B cell (primary cell): Measurements from ENCODE around the gene MBTD1. TPM values are rescaled to one million over a fixed set of nuclear protein-coding genes. Genes with fewer than 3 reads are reported as not detected.

Experiments used
- ATAC-seq: fragments of 200-7000 bp; cut with Tn5 transposase; one replicate; pipeline ENCODE4 v1.10.0; 2021; ENCODE audit warnings: low read depth, mild to moderate bottlenecking, moderate number of reproducible peaks, moderate library complexity
- CTCF ChIA-PET: fragments of 350-600 bp; sonication (Branson Sonifier 250); formaldehyde crosslinking; loops from one replicate; lab custom pipeline; 2021; ENCODE audit warnings: antibody characterized with exemption, inconsistent platforms; lab: Charles Lee
- POLR2A ChIA-PET: fragments of 350-600 bp; sonication (Branson Sonifier 250); formaldehyde crosslinking; loops from one replicate; lab custom pipeline; 2021; ENCODE audit warnings: antibody characterized with exemption; lab: Charles Lee
- DNase-seq: peaks from one replicate; pipeline ENCODE4 v3.0.0; 2013
- H2AFZ ChIP-seq: 2 replicates; pipeline ENCODE4 v1.6.1; 2012; ENCODE audit warnings: mild to moderate bottlenecking, low read depth, low read length; ENCODE audit not compliant: insufficient read depth, poor library complexity, severe bottlenecking
- H3K27ac ChIP-seq, 2 donors: 1 replicate in 1 of 2; 2 replicates in 1 of 2; pipeline ENCODE4 v1.5.1; 2012 to 2013; ENCODE audit warnings: low read length in 2 of 2, mild to moderate bottlenecking in 2 of 2, moderate library complexity in 1 of 2
- H3K27me3 ChIP-seq, 4 experiments: fragments of 200-600 bp in 1 of 4; sonication (generic) in 1 of 4; replicated peaks in 1 of 4; 1 replicate in 2 of 4; 2 replicates in 2 of 4; pipeline versions ENCODE4 v1.6.1 to v1.7.0; 2013 to 2016; ENCODE audit warnings: low read length in 3 of 4, mild to moderate bottlenecking in 2 of 4, mixed read lengths in 1 of 4, moderate library complexity in 1 of 4; ENCODE audit not compliant: insufficient read depth in 4 of 4, control insufficient read depth in 3 of 4; ENCODE audit errors: control extremely low read depth in 1 of 4
- H3K36me3 ChIP-seq, 2 experiments: replicated peaks in 1 of 2; 1 replicate in 1 of 2; 2 replicates in 1 of 2; pipeline versions ENCODE4 v1.6.1 to v1.7.1; 2013; ENCODE audit warnings: low read length in 1 of 2; ENCODE audit not compliant: insufficient read depth in 2 of 2, control insufficient read depth in 1 of 2; ENCODE audit errors: control extremely low read depth in 1 of 2, extremely low read depth in 1 of 2
- H3K4me1 ChIP-seq, 2 donors: fragments of 200-600 bp in 1 of 2; sonication (generic) in 1 of 2; 1 replicate in 1 of 2; 2 replicates in 1 of 2; pipeline versions ENCODE4 v1.5.1 to v1.6.1; 2013 to 2017; ENCODE audit warnings: low read length in 2 of 2; ENCODE audit not compliant: control insufficient read depth in 2 of 2, insufficient read depth in 2 of 2
- H3K4me2 ChIP-seq: replicated peaks from 2 replicates; pipeline ENCODE3; 2012; ENCODE audit warnings: mild to moderate bottlenecking, low read depth, low read length; ENCODE audit not compliant: poor library complexity, severe bottlenecking
- H3K4me3 ChIP-seq, 5 experiments: fragments of 200-600 bp in 1 of 5; sonication (generic) in 1 of 5; 1 replicate in 3 of 5; 2 replicates in 2 of 5; pipeline versions ENCODE4 v1.5.1 to v1.7.0; 2011 to 2016; ENCODE audit warnings: low read length in 4 of 5, mild to moderate bottlenecking in 4 of 5, low read depth in 2 of 5, control low read depth in 1 of 5, moderate library complexity in 1 of 5; ENCODE audit not compliant: insufficient read depth in 1 of 5; ENCODE audit errors: control extremely low read depth in 1 of 5, extremely low read depth in 1 of 5
- H3K79me2 ChIP-seq: fragments of 200-600 bp; sonication (generic); one replicate; pipeline ENCODE4 v1.6.0; 2016; ENCODE audit warnings: low read length; ENCODE audit not compliant: control insufficient read depth, insufficient read depth
- H3K9ac ChIP-seq: fragments of 200-600 bp; sonication (generic); 2 replicates; pipeline ENCODE4 v1.6.1; 2017; ENCODE audit warnings: mild to moderate bottlenecking, low read length, moderate library complexity
- H3K9me3 ChIP-seq, 3 donors: one replicate each; pipeline versions ENCODE4 v1.6.1 to v1.7.1; 2013; ENCODE audit warnings: low read length in 2 of 3; ENCODE audit not compliant: control insufficient read depth in 2 of 3, insufficient read depth in 1 of 3; ENCODE audit errors: control extremely low read depth in 1 of 3
- H4K20me1 ChIP-seq: 2 replicates; pipeline ENCODE4 v1.6.0; 2012; ENCODE audit warnings: mild to moderate bottlenecking, low read length; ENCODE audit not compliant: insufficient read depth, control insufficient read depth, poor library complexity, severe bottlenecking
- H3K27ac Mint-ChIP-seq: one replicate; pipeline ENCODE4 v1.8.0; 2021; ENCODE audit warnings: mixed read lengths
- H3K27me3 Mint-ChIP-seq: one replicate; pipeline ENCODE4 v1.8.0; 2021; ENCODE audit warnings: mixed read lengths
- H3K4me1 Mint-ChIP-seq: one replicate; pipeline ENCODE4 v1.8.0; 2021; ENCODE audit warnings: mixed read lengths
- H3K4me3 Mint-ChIP-seq: one replicate; pipeline ENCODE4 v1.8.0; 2021; ENCODE audit warnings: mixed read lengths
- H3K9me3 Mint-ChIP-seq: one replicate; pipeline ENCODE4 v1.8.0; 2022; ENCODE audit warnings: mixed read lengths; ENCODE audit not compliant: insufficient read depth
- EZH2 ChIP-seq: IDR thresholded peaks from 2 replicates; pipeline ENCODE4 v1.6.1; 2012; ENCODE audit warnings: borderline replicate concordance, low read depth, mild to moderate bottlenecking, moderate library complexity, low read length; ENCODE audit not compliant: insufficient read depth, poor library complexity, severe bottlenecking
- WGBS: methylation state at CpG from one replicate; pipeline ENCODE4 v1.1.5; 2013; ENCODE audit warnings: missing lambda C conversion rate; ENCODE audit not compliant: insufficient coverage; 5-methylcytosine and 5-hydroxymethylcytosine counted together
- intact Hi-C: fragments of 100-400 bp; cut with micrococcal nuclease; formaldehyde crosslinking; loops from one replicate; pipeline ENCODE4 v1.10.0; 2022
- polyA plus RNA-seq: library from polyadenylated mRNA; depleted of rRNA; stranded (reverse); fragments of >200 nt; gene quantifications from 2 replicates; pipeline ENCODE4 v1.2.3, GENCODE V29; 2012
- total RNA-seq, 2 donors: library from RNA; stranded (reverse); fragments of 120-200 nt in 1 of 2; gene quantifications; 1 replicate in 1 of 2; 2 replicates in 1 of 2; pipeline versions ENCODE4 v1.2.3 to v1.2.4, GENCODE V29; 2013 to 2022
- TF ChIP-seq, protein P1 (sequence below): fragments of 200-600 bp; IDR thresholded peaks from one replicate; pipeline ENCODE4 v1.8.0; 2022; ENCODE audit warnings: antibody characterized with exemption, mild to moderate bottlenecking

MBTD1 gene
- total and polyA plus RNA-seq, 2 donors (not counting 1 experiment from before 2014, with no cell fraction given): 9.6 to 39.7 TPM

DNA sequence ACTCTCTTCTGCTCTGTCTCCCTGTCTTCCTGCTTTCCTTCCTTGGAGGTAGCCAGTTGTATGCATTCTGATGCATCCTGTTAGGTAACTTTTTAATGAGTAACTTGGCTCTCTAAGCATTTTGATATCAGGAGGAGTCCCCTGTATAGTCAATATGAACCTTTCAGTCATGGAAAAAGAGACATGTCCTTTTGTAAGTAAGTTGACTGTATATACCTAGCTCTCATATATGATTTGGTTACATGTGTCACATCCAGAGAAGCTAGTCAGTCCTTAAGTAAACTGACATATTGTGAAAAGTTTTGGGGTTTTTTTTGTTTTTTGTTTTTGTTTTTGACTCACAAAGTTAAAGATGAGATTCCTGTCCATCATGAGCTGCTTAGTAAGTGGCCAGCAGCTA is 19.3 kb upstream of the MBTD1 start:
- Mint-ChIP-seq H3K4me3 (no peak overlapping the region), H3K4me1 (no peaks in the 10 kb centered on the region), H3K27ac (no peak overlapping the region), H3K9me3 (no peaks in the 10 kb centered on the region), H3K27me3 (no peaks in the 10 kb centered on the region)
- no peak overlapping the region for H3K27ac ChIP-seq
- no peak for TF ChIP-seq EZH2
- no peak overlapping the region for H3K9ac ChIP-seq
- no peaks in the 10 kb centered on the region for H3K9me3 ChIP-seq
- H3K36me3 ChIP-seq: peaks cover 0 to 73% of the 10 kb centered on the region in 2 experiments
- CTCF ChIA-PET: no interaction called here
- H3K27me3 ChIP-seq: no peaks in the 10 kb centered on the region
- no peak overlapping the region for H3K4me3 ChIP-seq
- DNase-seq: no peak
- intact Hi-C loops: no loop called here
- no peaks in the 10 kb centered on the region for H3K4me1 ChIP-seq
- peaks cover 2% of the 10 kb centered on the region for H3K79me2 ChIP-seq
- no peak overlapping the region for H3K4me2 ChIP-seq
- H2AFZ ChIP-seq: no peak overlapping the region
- H4K20me1 ChIP-seq: peaks cover 5% of the 10 kb centered on the region
- no peak for ATAC-seq
- POLR2A ChIA-PET: no interaction called here

DNA sequence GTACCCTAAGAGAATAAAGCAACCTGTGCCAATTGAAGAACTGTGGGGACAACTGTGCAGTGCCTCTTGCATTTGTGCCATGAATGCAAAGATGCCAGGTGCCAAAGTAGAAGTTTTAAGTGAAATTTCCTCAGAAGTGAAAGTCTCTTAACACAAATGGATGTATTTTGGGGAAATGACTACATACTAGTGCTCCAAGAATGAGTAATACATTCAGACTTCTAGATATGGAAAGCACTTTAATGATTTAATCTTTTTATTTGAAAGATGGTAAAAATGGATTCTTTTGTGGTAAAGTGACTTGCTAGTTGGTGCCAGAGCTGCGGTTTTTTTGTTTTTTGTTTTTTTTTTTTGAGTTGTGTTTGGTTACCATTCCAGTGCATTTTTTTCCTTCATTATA is 15.5 kb upstream of the MBTD1 start:
- no CpG with 5 or more reads among the region's 1 CpG for WGBS
- H2AFZ ChIP-seq: no peak overlapping the region
- H3K4me2 ChIP-seq: no peak overlapping the region
- Mint-ChIP-seq H3K4me3 (no peak overlapping the region), H3K27ac (no peak overlapping the region), H3K27me3 (no peaks in the 10 kb centered on the region), H3K9me3 (no peaks in the 10 kb centered on the region), H3K4me1 (peaks cover 5% of the 10 kb centered on the region)
- ChIA-PET CTCF (no interaction called here), POLR2A (no interaction called here)
- no peak overlapping the region for H3K27ac ChIP-seq
- DNase-seq: no peak
- H3K4me1 ChIP-seq: no peaks in the 10 kb centered on the region
- H3K4me3 ChIP-seq: no peak overlapping the region
- no peak for ATAC-seq
- peaks cover 31% of the 10 kb centered on the region for H3K79me2 ChIP-seq
- intact Hi-C loops: no loop called here
- H3K9ac ChIP-seq: no peak overlapping the region
- H3K9me3 ChIP-seq: no peaks in the 10 kb centered on the region
- H3K36me3 ChIP-seq: peaks cover 5 to 79% of the 10 kb centered on the region in 2 experiments
- peaks cover 14% of the 10 kb centered on the region for H4K20me1 ChIP-seq
- TF ChIP-seq, protein P1, sequence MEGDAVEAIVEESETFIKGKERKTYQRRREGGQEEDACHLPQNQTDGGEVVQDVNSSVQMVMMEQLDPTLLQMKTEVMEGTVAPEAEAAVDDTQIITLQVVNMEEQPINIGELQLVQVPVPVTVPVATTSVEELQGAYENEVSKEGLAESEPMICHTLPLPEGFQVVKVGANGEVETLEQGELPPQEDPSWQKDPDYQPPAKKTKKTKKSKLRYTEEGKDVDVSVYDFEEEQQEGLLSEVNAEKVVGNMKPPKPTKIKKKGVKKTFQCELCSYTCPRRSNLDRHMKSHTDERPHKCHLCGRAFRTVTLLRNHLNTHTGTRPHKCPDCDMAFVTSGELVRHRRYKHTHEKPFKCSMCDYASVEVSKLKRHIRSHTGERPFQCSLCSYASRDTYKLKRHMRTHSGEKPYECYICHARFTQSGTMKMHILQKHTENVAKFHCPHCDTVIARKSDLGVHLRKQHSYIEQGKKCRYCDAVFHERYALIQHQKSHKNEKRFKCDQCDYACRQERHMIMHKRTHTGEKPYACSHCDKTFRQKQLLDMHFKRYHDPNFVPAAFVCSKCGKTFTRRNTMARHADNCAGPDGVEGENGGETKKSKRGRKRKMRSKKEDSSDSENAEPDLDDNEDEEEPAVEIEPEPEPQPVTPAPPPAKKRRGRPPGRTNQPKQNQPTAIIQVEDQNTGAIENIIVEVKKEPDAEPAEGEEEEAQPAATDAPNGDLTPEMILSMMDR: no peak
- no peak for TF ChIP-seq EZH2
- no peaks in the 10 kb centered on the region for H3K27me3 ChIP-seq
